ENCODE measurements around the gene MAP3K3. TPM values are rescaled to one million over a fixed set of nuclear protein-coding genes. Genes with fewer than 3 reads are reported as not detected.
A peak's percentile ranks its signal among the peaks of the same experiment; 100 is the strongest.

MAP3K3 gene
- total RNA-seq, 1 donor from 2014 or later, result 54.6 TPM

DNA sequence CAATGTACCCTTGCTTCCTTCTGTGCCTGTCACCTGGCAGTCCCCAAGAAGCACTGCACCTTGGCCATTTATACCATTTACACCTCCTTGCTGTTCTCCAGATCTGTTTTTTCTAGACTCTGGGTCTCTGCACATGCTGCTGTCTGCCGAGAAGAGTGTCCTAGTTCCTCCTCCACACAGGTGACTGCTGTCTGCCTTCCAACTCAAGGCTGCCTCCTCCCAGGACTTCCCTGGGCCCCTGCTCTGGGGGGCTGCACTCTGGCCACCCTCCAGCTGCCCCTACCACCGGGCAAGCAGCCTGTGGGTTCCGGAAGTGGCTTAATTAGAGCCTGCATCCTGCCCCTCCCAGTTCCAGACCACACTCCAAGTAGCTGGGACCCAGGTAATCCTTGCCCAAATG is 83.4 kb downstream of the MAP3K3 start:
- H3K4me1 Mint-ChIP-seq (ENCODE audit: low read depth, unreplicated experiment), result peaks cover 27% of the 10 kb centered on the region
- no peak overlapping the region for H3K27ac Mint-ChIP-seq (ENCODE audit: unreplicated experiment)
- peak overlapping the region; percentile 72 for H3K4me3 Mint-ChIP-seq (ENCODE audit: unreplicated experiment)
- TF ChIP-seq, protein P1, sequence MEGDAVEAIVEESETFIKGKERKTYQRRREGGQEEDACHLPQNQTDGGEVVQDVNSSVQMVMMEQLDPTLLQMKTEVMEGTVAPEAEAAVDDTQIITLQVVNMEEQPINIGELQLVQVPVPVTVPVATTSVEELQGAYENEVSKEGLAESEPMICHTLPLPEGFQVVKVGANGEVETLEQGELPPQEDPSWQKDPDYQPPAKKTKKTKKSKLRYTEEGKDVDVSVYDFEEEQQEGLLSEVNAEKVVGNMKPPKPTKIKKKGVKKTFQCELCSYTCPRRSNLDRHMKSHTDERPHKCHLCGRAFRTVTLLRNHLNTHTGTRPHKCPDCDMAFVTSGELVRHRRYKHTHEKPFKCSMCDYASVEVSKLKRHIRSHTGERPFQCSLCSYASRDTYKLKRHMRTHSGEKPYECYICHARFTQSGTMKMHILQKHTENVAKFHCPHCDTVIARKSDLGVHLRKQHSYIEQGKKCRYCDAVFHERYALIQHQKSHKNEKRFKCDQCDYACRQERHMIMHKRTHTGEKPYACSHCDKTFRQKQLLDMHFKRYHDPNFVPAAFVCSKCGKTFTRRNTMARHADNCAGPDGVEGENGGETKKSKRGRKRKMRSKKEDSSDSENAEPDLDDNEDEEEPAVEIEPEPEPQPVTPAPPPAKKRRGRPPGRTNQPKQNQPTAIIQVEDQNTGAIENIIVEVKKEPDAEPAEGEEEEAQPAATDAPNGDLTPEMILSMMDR (IDR thresholded peaks at IDR 0.05; ENCODE audit: partially characterized antibody, unreplicated experiment), result no peak
- H3K36me3 Mint-ChIP-seq (ENCODE audit: unreplicated experiment), result no peaks in the 10 kb centered on the region
- peaks cover 16% of the 10 kb centered on the region for H3K27me3 Mint-ChIP-seq (ENCODE audit: unreplicated experiment)
- no peak for DNase-seq
- peaks cover 18% of the 10 kb centered on the region for H3K9me3 Mint-ChIP-seq (ENCODE audit: unreplicated experiment)

DNA sequence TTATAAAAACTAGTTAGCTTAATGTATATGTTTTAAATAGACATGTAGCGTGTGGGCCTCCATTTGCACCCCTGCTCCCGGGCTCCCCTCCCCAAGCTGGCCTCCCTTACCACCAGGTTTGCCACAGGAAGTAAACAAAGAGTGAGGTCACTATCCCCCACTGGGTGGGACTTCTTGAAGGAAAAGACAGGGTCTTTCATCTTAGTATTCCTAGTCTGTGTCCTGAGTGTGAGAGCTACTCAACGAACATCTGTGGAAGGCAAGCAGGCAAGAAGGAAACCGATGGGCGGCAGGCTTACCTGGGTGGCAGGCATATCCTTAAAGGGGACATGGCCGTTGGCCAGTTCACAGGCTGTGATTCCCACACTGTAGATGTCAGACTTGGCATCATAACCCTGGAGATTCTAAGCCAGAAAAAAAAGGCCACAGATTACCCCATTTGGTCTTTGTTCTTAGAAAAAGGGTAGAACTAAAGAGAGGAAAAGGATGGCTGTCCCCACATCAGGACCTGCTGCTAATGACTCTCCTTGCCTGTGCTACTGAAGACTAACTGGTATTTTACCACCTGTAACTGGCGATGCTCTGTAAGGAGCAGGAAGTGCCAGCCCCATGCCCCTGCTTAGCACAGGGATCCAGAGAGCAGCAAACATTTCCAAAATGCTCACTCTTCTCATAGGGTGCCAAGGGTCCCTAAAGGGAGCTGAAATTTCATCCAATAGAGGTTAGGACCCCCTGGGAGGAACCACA is 84.3 kb downstream of the MAP3K3 start:
- TF ChIP-seq, protein P1 (IDR thresholded peaks at IDR 0.05; ENCODE audit: partially characterized antibody, unreplicated experiment), result no peak
- peaks cover 12% of the 10 kb centered on the region for H3K27me3 Mint-ChIP-seq (ENCODE audit: unreplicated experiment)

DNA sequence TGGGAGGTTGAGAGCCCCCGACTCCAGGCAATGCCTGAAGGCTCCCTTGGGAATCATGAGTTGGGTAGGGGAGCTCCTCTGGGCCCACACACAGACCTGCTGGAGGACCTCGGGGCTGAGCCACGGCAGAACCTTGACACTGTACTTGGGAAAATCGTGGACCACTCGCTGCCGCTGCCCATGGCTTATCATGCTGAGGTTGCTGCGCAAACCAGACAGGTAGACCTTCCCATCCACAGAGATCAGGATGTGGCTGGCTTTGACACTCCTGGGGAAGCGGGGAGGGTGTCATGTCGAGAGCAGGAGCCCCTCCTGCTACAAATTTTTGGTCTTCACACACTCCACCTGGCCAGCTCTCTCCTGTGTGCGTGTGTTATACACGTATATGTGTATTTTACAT is 84.9 kb downstream of the MAP3K3 start:
- peaks cover 26% of the 10 kb centered on the region for H3K4me1 Mint-ChIP-seq (ENCODE audit: low read depth, unreplicated experiment)
- peaks cover 9% of the 10 kb centered on the region for H3K27me3 Mint-ChIP-seq (ENCODE audit: unreplicated experiment)
- H3K27ac Mint-ChIP-seq (ENCODE audit: unreplicated experiment), result no peak overlapping the region
- peaks cover 9% of the 10 kb centered on the region for H3K9me3 Mint-ChIP-seq (ENCODE audit: unreplicated experiment)
- no peak for DNase-seq
- no peak overlapping the region for H3K4me3 Mint-ChIP-seq (ENCODE audit: unreplicated experiment)
- TF ChIP-seq, protein P1 (IDR thresholded peaks at IDR 0.05; ENCODE audit: partially characterized antibody, unreplicated experiment), result no peak
- H3K36me3 Mint-ChIP-seq (ENCODE audit: unreplicated experiment), result no peaks in the 10 kb centered on the region

More for the DNA sequence above, 84.3 kb downstream of the MAP3K3 start:
- no peak overlapping the region for H3K4me3 Mint-ChIP-seq (ENCODE audit: unreplicated experiment)
- no peak overlapping the region for H3K27ac Mint-ChIP-seq (ENCODE audit: unreplicated experiment)
- peaks cover 26% of the 10 kb centered on the region for H3K4me1 Mint-ChIP-seq (ENCODE audit: low read depth, unreplicated experiment)
- no peaks in the 10 kb centered on the region for H3K36me3 Mint-ChIP-seq (ENCODE audit: unreplicated experiment)
- H3K9me3 Mint-ChIP-seq (ENCODE audit: unreplicated experiment), result peaks cover 13% of the 10 kb centered on the region
- DNase-seq, result no peak

DNA sequence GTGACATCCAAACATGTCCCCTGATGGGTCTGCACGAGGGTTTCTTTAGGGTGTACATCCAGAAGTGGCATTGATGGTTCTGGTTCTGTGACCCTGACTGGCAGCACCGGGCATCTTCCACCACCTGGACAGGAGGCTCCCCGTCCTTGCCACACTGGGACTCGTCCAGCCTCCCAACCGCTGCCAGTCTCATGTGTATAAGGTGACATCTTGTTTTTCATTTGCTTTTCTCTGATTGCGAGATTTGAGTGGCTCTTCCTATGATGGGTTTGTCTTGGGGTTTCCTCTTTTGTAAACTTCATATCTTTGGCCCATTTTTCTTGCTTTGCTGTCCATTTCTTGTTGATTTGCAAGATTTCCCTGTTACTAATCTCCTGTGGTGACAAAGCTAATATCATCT is 86.9 kb downstream of the MAP3K3 start:
- H3K9me3 Mint-ChIP-seq (ENCODE audit: unreplicated experiment), result peaks cover 2% of the 10 kb centered on the region
- peaks cover 8% of the 10 kb centered on the region for H3K4me1 Mint-ChIP-seq (ENCODE audit: low read depth, unreplicated experiment)
- no peak for DNase-seq
- peaks cover 9% of the 10 kb centered on the region for H3K27me3 Mint-ChIP-seq (ENCODE audit: unreplicated experiment)
- H3K27ac Mint-ChIP-seq (ENCODE audit: unreplicated experiment), result no peak overlapping the region
- TF ChIP-seq, protein P1 (IDR thresholded peaks at IDR 0.05; ENCODE audit: partially characterized antibody, unreplicated experiment), result no peak
- no peak overlapping the region for H3K4me3 Mint-ChIP-seq (ENCODE audit: unreplicated experiment)
- no peaks in the 10 kb centered on the region for H3K36me3 Mint-ChIP-seq (ENCODE audit: unreplicated experiment)

DNA sequence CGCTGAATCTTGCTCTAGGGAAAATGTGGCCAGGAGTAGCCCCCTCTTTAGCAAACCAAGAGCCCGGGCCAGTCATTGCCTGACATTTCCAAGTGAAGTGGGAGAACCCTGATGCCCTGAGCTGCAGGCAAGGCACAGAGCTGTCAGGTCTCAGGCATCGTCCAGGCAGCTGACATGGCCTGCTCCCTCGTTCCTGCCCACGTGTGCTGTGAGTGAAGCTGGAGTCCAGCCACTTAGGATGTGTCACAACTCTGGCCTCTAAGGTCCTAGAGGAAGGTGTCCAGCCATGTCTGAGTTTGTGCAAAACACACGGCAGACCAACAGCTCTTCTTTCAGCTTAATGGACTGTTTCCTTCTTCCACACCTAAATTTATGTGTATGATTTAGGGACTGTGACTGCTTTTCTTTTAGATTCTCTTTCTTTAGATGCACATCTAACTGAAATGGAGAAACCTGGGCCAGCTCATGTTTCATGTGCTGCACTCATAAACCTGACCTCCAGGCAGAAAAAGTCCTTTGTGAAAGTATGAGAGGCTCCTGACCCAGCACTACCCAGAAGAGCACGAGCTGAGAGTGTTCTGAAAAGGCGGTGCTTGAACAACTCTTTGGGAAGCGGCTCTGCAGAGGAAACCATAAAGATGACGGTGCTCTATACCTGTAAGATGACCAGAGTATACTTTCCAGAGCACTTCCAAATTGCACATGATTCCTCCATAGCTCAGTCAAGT is 92.5 kb downstream of the MAP3K3 start:
- H3K36me3 Mint-ChIP-seq (ENCODE audit: unreplicated experiment), result no peaks in the 10 kb centered on the region

More for the DNA sequence above, 92.5 kb downstream of the MAP3K3 start:
- H3K9me3 Mint-ChIP-seq (ENCODE audit: unreplicated experiment), result no peaks in the 10 kb centered on the region
- no peaks in the 10 kb centered on the region for H3K27me3 Mint-ChIP-seq (ENCODE audit: unreplicated experiment)
- no peak overlapping the region for H3K27ac Mint-ChIP-seq (ENCODE audit: unreplicated experiment)
- DNase-seq, result no peak
- TF ChIP-seq, protein P1 (IDR thresholded peaks at IDR 0.05; ENCODE audit: partially characterized antibody, unreplicated experiment), result no peak
- H3K4me1 Mint-ChIP-seq (ENCODE audit: low read depth, unreplicated experiment), result no peaks in the 10 kb centered on the region
- H3K4me3 Mint-ChIP-seq (ENCODE audit: unreplicated experiment), result no peak overlapping the region
